Astrocyte (in vitro differentiated cells and primary cell): ENCODE results near the gene SLC4A5.

ENCODE experiments used
- CTCF ChIP-seq: IDR thresholded peaks from 2 replicates; pipeline ENCODE4 v1.5.1; 2011; ENCODE audit warnings: low read depth, mild to moderate bottlenecking, inconsistent platforms, low read length, moderate library complexity; ENCODE audit not compliant: insufficient read depth
- EZH2 ChIP-seq: IDR thresholded peaks from 2 replicates; pipeline ENCODE4 v1.6.1; 2012; ENCODE audit warnings: mild to moderate bottlenecking, low read length, inconsistent platforms; ENCODE audit not compliant: insufficient read depth

- TF ChIP-seq CTCF (no peak), EZH2 (no peak)
Observed at GRCh38 chr2:74246496-74247195, 96.6 kb downstream of the SLC4A5 start.
